Glutamatergic neuron (in vitro differentiated cells): ENCODE data around the gene CAMK1D. TPM values are rescaled to one million over a fixed set of nuclear protein-coding genes. Genes with fewer than 3 reads are reported as not detected.

Source experiments
- DNase-seq: peaks from one replicate; pipeline ENCODE4 v3.0.0; 2022
- H3K27ac Mint-ChIP-seq: one replicate; pipeline ENCODE4 v1.8.0; 2020; ENCODE audit warnings: mild to moderate bottlenecking, mixed read lengths, inconsistent platforms; ENCODE audit not compliant: unreplicated experiment
- H3K27me3 Mint-ChIP-seq: one replicate; pipeline ENCODE4 v1.8.0; 2020; ENCODE audit warnings: mild to moderate bottlenecking, moderate library complexity, mixed read lengths, inconsistent platforms; ENCODE audit not compliant: unreplicated experiment
- H3K36me3 Mint-ChIP-seq: one replicate; pipeline ENCODE4 v1.8.0; 2020; ENCODE audit warnings: mild to moderate bottlenecking, mixed read lengths, inconsistent platforms; ENCODE audit not compliant: unreplicated experiment
- H3K4me1 Mint-ChIP-seq: one replicate; pipeline ENCODE4 v1.8.0; 2020; ENCODE audit warnings: mild to moderate bottlenecking, low read depth, mixed read lengths, inconsistent platforms; ENCODE audit not compliant: unreplicated experiment
- H3K4me3 Mint-ChIP-seq: one replicate; pipeline ENCODE4 v1.8.0; 2020; ENCODE audit warnings: mild to moderate bottlenecking, mixed read lengths, inconsistent platforms; ENCODE audit not compliant: unreplicated experiment
- H3K9me3 Mint-ChIP-seq: one replicate; pipeline ENCODE4 v1.8.0; 2020; ENCODE audit warnings: mild to moderate bottlenecking, moderate library complexity, mixed read lengths, inconsistent platforms; ENCODE audit not compliant: unreplicated experiment
- total RNA-seq: library from RNA; stranded (reverse); fragmentation: NEBNext Ultra II Directional; extraction: Animal tissue kit (Norgen Biotek cat#: 25700); gene quantifications from one replicate; pipeline ENCODE4 v1.2.1, GENCODE V29; 2021; ENCODE audit not compliant: unreplicated experiment
- TF ChIP-seq, protein P1 (sequence below): fragments of 200-600 bp; sonication (generic); IDR thresholded peaks from one replicate; pipeline ENCODE4 v1.5.0; 2021; ENCODE audit not compliant: partially characterized antibody, unreplicated experiment

Gene CAMK1D
- total RNA-seq, 1 donor from 2014 or later: 29.8 TPM

DNA sequence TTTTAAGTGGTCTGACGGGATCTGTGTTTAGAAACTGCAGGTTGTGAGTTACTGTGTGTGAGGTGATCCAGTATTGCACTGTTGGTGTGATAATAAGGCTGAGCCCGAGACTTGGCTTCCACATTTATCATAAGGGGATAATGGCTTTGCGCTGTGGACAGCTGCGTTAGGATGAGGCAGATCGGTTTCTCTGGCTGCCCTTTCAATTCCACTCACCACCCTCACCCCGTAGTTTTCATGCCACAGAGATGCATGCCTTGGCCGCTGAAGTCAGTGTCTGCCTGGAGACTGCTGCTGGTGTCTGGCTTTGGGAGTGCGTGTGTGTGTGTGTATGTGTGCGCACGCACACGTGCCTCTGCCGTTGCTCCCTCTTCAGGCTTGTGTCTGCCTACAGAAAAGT is 379.1 kb downstream of the CAMK1D start:
- Mint-ChIP-seq H3K27ac (peak overlapping the region; percentile 35), H3K4me3 (no peak overlapping the region), H3K4me1 (peaks cover 17% of the 10 kb centered on the region), H3K9me3 (peaks cover 5% of the 10 kb centered on the region), H3K36me3 (no peaks in the 10 kb centered on the region), H3K27me3 (peaks cover 3% of the 10 kb centered on the region)
- TF ChIP-seq, protein P1, sequence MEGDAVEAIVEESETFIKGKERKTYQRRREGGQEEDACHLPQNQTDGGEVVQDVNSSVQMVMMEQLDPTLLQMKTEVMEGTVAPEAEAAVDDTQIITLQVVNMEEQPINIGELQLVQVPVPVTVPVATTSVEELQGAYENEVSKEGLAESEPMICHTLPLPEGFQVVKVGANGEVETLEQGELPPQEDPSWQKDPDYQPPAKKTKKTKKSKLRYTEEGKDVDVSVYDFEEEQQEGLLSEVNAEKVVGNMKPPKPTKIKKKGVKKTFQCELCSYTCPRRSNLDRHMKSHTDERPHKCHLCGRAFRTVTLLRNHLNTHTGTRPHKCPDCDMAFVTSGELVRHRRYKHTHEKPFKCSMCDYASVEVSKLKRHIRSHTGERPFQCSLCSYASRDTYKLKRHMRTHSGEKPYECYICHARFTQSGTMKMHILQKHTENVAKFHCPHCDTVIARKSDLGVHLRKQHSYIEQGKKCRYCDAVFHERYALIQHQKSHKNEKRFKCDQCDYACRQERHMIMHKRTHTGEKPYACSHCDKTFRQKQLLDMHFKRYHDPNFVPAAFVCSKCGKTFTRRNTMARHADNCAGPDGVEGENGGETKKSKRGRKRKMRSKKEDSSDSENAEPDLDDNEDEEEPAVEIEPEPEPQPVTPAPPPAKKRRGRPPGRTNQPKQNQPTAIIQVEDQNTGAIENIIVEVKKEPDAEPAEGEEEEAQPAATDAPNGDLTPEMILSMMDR: no peak
- no peak for DNase-seq

DNA sequence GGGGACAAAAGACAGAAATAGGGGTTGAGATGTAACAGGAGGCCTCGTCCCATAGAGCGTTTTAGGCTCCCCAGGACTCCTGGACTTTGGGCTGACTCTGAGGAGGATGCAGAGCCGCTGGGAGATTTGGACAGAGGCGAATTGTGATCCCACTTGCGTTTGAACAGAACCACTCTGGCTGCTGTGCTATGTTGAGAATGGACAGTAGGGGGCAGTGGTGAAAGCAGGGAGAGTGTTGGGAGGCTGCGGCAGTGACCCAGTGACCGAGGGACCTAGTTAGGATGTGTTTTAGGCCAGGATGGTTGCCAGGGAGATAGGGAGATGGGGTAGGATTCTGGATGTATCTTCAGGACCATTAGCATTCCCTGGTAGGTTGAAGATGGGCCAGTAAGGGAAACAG is 380.5 kb downstream of the CAMK1D start:
- TF ChIP-seq, protein P1: peak; percentile 53
- Mint-ChIP-seq H3K4me1 (peaks cover 10% of the 10 kb centered on the region), H3K36me3 (no peaks in the 10 kb centered on the region), H3K4me3 (no peak overlapping the region), H3K9me3 (peaks cover 5% of the 10 kb centered on the region), H3K27ac (no peak overlapping the region), H3K27me3 (peaks cover 2% of the 10 kb centered on the region)
- peak; percentile 42 for DNase-seq

DNA sequence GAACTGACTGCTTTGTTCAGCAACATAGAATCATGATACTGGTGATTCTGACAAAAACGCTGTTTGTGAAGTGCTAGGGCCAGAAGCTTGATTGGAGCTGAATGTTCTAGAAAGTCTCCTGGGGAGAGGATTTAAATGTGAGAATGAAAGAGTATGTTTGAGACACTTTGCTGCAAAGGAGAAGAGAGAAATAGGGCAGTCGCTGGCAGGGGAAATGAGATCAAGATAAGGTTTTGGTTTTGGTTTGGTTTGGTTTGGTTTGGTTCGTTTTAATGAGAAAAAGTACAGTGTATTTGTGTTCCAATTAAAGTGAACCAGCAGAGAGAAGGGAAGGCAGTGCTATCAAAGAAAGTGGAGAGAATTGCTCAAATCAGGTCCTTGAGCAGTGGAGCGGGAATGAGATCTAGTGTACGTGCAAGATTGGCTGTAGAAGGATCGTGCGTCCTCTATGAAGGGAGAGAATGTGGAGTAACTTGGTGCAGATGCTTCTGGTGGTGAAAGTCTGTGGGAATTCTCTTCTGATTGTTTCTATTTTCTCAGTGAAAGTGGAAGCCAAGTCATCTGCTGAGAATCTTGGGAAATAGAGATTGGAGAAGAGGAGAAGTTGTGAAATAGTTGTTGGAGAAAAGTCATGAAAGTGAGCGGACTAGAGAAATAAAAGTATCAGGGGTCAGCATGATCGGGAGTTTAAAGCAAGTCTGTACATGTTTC is 381.6 kb downstream of the CAMK1D start:
- H3K27me3 Mint-ChIP-seq: peaks cover 2% of the 10 kb centered on the region
- H3K9me3 Mint-ChIP-seq: peaks cover 5% of the 10 kb centered on the region
- H3K4me3 Mint-ChIP-seq: no peak overlapping the region
- DNase-seq: no peak
- peaks cover 9% of the 10 kb centered on the region for H3K4me1 Mint-ChIP-seq
- H3K27ac Mint-ChIP-seq: no peak overlapping the region
- no peaks in the 10 kb centered on the region for H3K36me3 Mint-ChIP-seq
- TF ChIP-seq, protein P1: no peak

DNA sequence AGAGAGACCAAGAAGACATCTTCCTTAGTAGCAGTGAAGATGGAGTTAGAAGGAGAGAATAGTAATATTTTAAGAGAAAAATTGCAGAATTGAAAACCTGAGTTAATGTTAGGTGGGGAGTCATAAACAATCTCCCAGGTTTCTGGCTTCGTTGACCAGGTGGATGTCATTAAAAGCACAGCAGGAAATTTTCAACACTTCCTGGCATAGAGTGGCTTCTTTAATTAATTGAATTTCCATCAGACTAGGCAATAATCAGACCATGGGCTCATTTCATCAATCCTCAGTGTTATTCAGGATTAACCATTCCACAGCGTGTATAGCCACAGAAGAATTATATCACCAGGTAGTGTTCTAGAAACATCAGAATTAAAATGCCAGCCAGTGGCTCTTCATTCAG is 383.9 kb downstream of the CAMK1D start:
- H3K27me3 Mint-ChIP-seq: peaks cover 5% of the 10 kb centered on the region
- H3K4me1 Mint-ChIP-seq: peaks cover 9% of the 10 kb centered on the region
- no peak overlapping the region for H3K27ac Mint-ChIP-seq
- peaks cover 5% of the 10 kb centered on the region for H3K9me3 Mint-ChIP-seq
- TF ChIP-seq, protein P1: no peak
- no peak for DNase-seq
- peak overlapping the region; percentile 17 for H3K4me3 Mint-ChIP-seq
- H3K36me3 Mint-ChIP-seq: no peaks in the 10 kb centered on the region

DNA sequence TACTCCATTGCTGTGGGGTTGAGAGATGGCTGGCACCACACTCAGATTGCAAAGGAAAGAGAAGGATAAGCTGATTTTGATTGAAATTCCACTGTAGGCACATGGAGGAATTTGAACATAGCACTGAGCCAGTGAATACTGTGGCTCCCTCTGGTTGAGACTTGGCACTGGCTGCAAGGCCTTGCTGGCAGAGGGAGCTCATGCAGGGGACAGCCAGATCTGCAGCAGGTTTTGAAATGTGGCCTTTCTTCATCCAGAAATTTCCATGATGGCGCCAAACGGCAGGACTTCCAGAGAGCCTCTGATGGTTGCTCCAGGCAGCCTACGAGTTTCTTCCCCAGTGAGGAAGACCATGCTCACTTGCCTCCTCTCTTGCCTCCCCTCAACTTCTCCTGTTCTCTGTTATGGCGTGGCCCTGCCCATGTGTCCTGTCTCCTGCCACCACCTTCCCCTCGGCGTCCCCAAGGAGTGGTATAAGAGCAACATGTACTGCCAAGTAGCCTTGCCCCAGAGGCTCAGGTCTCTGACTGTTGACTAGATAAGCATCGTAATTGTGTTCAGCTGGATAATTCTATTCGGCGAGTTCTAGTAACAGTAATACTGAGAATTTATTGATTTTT is 386.6 kb downstream of the CAMK1D start:
- H3K36me3 Mint-ChIP-seq: no peaks in the 10 kb centered on the region
- H3K27me3 Mint-ChIP-seq: peaks cover 8% of the 10 kb centered on the region
- no peak for DNase-seq
- TF ChIP-seq, protein P1: no peak
- no peak overlapping the region for H3K27ac Mint-ChIP-seq
- no peak overlapping the region for H3K4me3 Mint-ChIP-seq
- peaks cover 3% of the 10 kb centered on the region for H3K4me1 Mint-ChIP-seq
- peaks cover 2% of the 10 kb centered on the region for H3K9me3 Mint-ChIP-seq
